Measurements from ENCODE around the gene PYGM. TPM values are rescaled to one million over a fixed set of nuclear protein-coding genes. Genes with fewer than 3 reads are reported as not detected.

The PYGM gene
- total RNA-seq, 2 experiments from 2014 or later = 2.2 TPM

- no peaks in the 10 kb centered on the region for H4K20me1 ChIP-seq (ENCODE audit: insufficient read depth, low read length)
- no peaks in the 10 kb centered on the region for H3K9me3 ChIP-seq (ENCODE audit: low read length)
- ChIA-PET POLR2A (no interaction called here), CTCF (ENCODE audit: unreplicated experiment) (no interaction called here)
- no TSS peak for BruUV-seq (replicated peaks)
- intact Hi-C loops (cut with micrococcal nuclease; ENCODE audit: unreplicated experiment) = no loop called here
- H2AFZ ChIP-seq (ENCODE audit: low read length) = no peak overlapping the region
- H3K4me2 ChIP-seq (ENCODE audit: low read length) = no peak overlapping the region
- no peaks in the 10 kb centered on the region for H3K79me2 ChIP-seq (ENCODE audit: insufficient read depth, low read depth, low read length)
- H3K4me3 ChIP-seq (ENCODE audit: low read depth, low read length, poor library complexity, severe bottlenecking) = no peak overlapping the region
- DNase-seq (ENCODE audit: low spot score) = no peak
- no peak overlapping the region for H3K27ac ChIP-seq (ENCODE audit: low read depth, low read length, poor library complexity, severe bottlenecking)
- peaks cover 9% of the 10 kb centered on the region for H3K4me1 ChIP-seq (ENCODE audit: insufficient read depth, low read length, poor library complexity, severe bottlenecking)
- no peaks in the 10 kb centered on the region for H3K9me2 ChIP-seq (ENCODE audit: insufficient read depth, low read length)
- no peaks in the 10 kb centered on the region for H3K36me3 ChIP-seq (ENCODE audit: insufficient read depth, low read length)
- TF ChIP-seq CTCF (conservative IDR thresholded peaks at IDR 0.05; ENCODE audit: low read length) = no peak
- no peak for TF ChIP-seq EZH2phosphoT487 (IDR thresholded peaks at IDR 0.05; ENCODE audit: borderline replicate concordance, low read depth, low read length)
These were observed 4.0 kb downstream of the PYGM start for GRCh38 chr11:64755681-64756361.

- no TSS peak for BruUV-seq (replicated peaks)
- no peak overlapping the region for H3K4me3 ChIP-seq (ENCODE audit: low read depth, low read length, poor library complexity, severe bottlenecking)
- TF ChIP-seq EZH2phosphoT487 (IDR thresholded peaks at IDR 0.05; ENCODE audit: borderline replicate concordance, low read depth, low read length) (no peak), CTCF (conservative IDR thresholded peaks at IDR 0.05; ENCODE audit: low read length) (no peak)
- no peaks in the 10 kb centered on the region for H3K79me2 ChIP-seq (ENCODE audit: insufficient read depth, low read depth, low read length)
- ChIA-PET POLR2A (no interaction called here), CTCF (ENCODE audit: unreplicated experiment) (no interaction called here)
- no peaks in the 10 kb centered on the region for H4K20me1 ChIP-seq (ENCODE audit: insufficient read depth, low read length)
- no peaks in the 10 kb centered on the region for H3K9me2 ChIP-seq (ENCODE audit: insufficient read depth, low read length)
- H3K4me1 ChIP-seq (ENCODE audit: insufficient read depth, low read length, poor library complexity, severe bottlenecking) = peaks cover 4% of the 10 kb centered on the region
- no peak overlapping the region for H2AFZ ChIP-seq (ENCODE audit: low read length)
- no peak overlapping the region for H3K27ac ChIP-seq (ENCODE audit: low read depth, low read length, poor library complexity, severe bottlenecking)
- H3K4me2 ChIP-seq (ENCODE audit: low read length) = no peak overlapping the region
- no peaks in the 10 kb centered on the region for H3K36me3 ChIP-seq (ENCODE audit: insufficient read depth, low read length)
- no peaks in the 10 kb centered on the region for H3K9me3 ChIP-seq (ENCODE audit: low read length)
- no peak for DNase-seq (ENCODE audit: low spot score)
- intact Hi-C loops (cut with micrococcal nuclease; ENCODE audit: unreplicated experiment) = no loop called here
These were observed 4.7 kb downstream of the PYGM start for GRCh38 chr11:64754919-64755662.

All from OCI-LY7 (cell line).